Stimulated activated CD4-positive, alpha-beta T cell treated with anti-CD3 and anti-CD28 coated beads, Interleukin-1b, Interleukin-23, amount 100 ng/mL, for 24 hours (primary cell): ENCODE data around the gene CD300C.
"Not testable (repeated sequence)": the region's sequence is repeated elsewhere in the genome, so short reads cannot be mapped to it uniquely, and the experiment has no call there.

Experiments used
- DNase-seq, 4 experiments: peaks; one replicate each; pipeline ENCODE4 v3.0.0-alpha.2; 2020; ENCODE audit warnings: low read depth in 4 of 4, low spot score in 1 of 4

Gene CD300C

DNA sequence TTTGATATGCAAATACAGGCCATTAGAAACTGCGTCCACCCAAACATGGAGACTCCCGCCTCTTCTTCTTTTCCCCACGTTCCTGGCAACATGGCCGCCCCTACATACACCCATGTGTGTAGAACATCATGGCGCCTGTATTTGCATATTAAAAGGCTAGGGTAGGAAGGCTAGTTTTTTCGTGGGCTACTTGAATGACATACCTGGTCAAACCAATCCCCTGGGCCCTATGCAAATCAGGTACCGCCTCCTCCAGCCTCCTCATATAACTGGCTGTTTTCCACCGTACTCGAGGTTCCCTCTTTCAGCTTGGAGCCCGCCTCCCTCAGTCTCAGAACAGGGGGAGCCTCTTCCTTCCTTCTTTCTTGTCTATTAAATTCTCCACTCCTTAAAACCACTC is 13.8 kb downstream of the CD300C start:
- DNase-seq = no peak

GRCh38 chr17:74531231-74531761 is 14.6 kb downstream of the CD300C start, which contains the start of gene CD300LB:
CD300LB (minus strand) TSS chr17:74531475; CDS start chr17:74531350, 125 bp downstream.
- DNase-seq = no peak

DNA sequence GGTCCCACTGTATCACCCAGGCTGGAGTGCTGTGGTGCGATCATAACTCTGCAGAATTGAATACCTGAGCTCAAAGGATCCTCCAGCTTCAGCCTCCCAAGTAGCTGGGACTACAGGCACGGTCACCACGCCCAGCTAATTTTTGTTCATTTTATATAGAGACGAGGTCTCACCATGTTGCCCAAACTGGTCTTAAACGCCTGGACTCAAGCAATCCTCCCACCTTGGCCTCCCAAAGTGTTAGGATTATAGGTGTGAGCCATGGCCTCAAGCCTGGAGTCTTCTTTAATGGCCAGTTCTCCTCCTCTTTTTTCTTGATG is 15.1 kb downstream of the CD300C start:
- DNase-seq = no peak

DNA sequence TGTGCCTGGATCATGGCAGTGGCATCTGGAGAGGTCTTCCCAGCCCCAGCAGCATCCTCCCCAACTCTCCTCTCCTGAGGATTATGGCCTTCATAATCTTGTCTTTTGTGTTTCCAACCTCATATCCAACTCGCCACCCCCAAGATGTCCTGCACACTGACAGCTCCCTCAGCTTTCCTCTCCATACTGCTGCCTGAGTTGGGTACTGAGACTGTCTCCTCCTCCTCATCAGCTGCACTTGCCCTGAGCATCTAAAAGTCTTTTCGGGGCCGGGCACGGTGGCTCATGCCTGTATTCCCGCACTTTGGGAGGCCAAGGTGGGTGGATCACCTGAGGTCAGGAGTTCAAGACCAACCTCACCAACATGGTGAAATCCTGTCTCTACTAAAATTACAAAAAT is 16.7 kb downstream of the CD300C start:
- no peak for DNase-seq

DNA sequence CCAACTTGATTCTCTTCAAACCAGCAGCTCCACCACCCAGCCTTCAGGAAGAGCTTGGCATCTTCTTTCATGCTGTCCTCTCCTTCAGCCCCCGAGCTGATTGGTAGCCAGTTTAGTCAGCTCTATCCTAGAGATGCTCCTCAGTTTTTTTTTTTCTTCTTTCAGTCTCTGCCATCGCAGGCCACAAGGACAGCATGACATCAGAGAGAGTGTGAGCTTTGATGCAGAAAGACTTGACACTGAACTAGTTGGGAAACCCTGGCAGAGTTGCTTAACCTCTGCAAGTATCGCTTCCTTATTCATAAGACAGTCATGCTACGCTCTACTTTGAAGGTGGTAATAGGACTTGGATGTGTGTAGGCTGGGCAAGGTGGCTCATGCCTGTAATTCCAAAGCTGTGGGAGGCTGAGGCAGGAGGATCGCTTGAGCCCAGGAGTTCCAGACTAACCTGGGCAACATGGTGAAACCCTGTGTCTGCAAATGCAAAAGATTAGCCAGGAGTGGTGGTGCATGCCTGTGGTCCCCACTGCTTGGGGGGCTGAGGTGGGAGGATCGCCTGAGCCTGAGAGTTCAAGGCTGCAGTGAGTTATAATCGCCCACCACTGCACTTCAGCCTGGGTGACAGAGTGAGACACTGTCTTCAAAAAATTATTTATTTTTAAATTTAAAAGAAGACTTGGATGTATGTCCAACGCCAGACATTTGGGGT is 17.3 kb downstream of the CD300C start:
- no peak for DNase-seq

GRCh38 chr17:74527756-74528155 is 18.2 kb downstream of the CD300C start:
- DNase-seq = no peak

DNA sequence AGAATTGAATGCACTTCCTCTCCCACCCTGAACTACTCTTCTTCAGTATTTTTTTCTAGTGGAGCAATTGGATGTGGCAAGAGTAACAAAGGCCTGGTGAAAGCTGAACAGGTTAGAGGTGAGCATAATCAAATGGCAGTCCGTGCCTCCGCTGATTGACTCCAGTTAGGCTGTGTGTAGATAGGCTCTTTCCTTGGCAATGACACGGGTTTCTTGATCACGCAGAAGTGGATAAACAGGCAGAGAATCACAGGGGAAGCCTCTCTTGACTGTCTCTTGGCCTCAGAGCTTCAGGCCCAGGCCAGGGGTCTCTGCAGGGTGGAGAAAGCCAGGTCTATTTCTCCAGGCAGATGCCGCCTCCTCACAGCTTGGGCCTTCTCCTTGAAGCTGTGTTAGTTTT is 18.8 kb downstream of the CD300C start:
- no peak for DNase-seq

DNA sequence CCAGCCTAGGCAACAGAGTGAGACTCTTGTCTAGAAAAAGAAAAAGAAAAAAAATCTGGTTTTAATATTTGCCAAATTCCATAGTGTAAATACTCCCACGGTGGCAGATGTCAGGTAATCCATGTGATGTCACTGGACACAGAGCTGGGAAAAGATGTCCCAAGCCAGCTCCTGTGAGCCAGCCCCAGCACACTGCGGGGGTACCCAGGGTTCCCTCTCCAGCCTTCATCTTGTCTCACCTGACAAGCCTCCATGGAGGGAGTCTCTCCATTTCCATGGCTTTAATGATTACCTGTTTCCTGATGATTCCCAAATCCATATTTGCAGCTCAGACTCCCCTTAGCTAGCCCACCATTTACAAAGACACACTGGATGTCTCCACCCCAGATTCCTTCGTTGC is 19.2 kb downstream of the CD300C start:
- DNase-seq = no peak

DNA sequence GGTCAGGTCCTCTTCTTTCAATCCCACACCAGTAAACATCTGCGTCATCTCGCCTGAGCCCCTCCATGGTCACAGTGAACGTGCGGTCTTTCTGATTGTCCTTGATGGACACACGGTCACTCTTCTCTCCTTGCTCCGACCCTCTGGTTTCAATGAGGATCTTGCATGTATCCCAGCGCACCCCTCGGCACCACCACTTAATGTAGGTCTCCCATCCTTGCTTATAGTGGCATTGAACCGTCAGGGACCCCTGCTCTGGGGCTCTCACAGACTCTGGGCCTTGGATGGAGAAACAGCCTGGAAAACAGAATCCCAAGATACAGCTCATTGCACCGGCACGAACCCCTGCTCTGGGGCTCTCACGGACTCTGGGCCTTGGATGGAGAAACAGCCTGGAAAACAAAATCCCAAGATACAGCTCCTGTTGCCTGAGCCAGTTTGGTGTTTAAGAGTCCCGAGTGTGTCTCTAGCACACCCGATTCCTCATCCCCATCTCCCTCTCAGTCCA is 20.1 kb downstream of the CD300C start:
- DNase-seq = no peak

- no peak for DNase-seq
Observed at GRCh38 chr17:74525465-74525725, 20.5 kb downstream of the CD300C start.

DNA sequence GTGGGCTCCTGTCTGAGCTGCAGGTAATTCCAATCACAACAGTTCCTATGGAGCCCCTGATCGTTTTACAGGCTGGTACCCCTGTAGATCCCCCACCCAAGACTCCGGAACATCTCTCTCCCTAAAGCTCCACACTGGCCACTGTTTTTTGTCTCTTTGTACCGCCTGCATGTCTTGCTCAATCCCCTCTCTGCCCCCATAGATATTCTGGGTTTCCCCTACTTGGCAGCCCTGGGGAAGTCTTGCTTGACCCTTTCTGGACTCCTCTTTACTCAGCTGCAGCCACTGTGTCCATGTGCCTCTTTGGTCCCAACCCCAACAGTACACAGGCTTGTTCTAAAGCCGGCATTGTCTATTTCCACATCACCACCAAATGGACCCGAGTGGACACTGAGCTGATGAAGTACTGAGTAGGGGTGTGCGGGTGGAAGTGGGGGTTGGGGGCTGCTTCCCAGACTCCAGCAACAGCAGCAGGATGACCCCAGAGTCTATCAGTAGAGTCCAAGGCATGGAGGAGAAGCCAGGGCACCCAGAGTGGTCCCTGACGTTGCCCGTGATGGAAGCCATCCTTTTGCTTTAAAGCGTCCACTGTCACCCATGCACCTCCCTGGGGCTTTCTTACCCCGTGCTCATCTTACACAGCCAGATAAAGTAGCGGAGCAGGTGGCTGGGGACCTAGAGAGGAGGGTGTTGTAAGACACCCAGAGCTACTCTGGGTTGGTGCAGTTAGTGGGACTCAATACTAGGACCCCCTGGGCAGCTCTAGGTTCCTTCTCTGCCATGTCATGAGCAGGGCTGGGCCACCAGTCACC is 21.1 kb downstream of the CD300C start:
- DNase-seq = no peak

DNA sequence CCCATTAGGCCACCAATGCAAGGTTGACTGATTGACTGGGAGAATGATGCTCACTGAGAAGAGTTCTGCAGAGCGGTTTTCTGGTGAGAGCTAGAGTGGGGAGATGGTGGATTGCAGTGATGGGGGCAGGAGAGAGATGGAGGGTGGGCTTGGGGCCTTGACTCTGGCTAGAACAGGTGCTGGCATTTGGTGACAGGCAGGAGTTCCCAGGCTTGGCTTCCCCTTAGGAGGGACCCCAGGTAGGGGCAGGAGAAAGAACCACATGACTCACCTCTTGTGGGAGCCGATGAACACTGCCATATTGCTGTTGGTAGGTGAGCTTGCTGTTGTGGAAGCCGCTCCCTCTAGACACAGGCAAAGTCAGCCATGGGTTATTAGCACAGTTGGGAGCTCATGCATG is 22.6 kb downstream of the CD300C start:
- DNase-seq = no peak

DNA sequence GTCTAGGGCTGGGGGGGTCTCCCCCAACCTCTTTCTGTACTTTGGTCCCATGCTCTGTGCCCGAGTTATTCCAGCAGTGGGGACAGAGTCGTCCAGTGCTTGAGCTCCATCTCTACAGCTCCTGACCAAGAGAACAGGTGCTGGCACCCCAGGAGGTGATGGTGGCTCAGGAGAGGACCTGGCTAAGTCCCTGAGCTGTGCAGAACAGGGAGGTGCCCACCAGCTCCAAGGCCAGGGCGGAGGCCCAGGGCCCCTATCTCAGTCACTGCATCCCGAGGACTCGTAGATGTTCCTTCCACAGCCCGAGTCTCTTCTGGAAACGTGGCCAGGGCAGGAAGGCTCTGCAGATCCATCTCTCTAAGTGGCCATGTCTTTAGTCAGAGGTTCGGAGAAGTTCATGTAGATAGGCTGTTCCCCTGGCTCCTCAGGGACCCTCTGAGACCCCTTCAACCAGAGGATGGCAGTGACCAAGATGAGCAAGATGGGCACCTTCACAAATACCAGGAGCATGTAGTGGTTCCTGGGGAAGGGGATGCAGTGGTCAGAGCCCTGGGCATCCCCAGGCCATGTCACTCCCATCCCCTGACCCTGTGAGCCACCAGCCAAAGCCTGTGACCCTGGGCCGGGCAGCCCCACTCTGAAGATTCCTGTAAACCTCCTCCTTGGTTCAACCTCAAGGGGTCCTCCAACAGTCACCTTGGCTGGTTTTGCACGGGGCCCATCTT is 23.4 kb downstream of the CD300C start:
- DNase-seq = no peak

DNA sequence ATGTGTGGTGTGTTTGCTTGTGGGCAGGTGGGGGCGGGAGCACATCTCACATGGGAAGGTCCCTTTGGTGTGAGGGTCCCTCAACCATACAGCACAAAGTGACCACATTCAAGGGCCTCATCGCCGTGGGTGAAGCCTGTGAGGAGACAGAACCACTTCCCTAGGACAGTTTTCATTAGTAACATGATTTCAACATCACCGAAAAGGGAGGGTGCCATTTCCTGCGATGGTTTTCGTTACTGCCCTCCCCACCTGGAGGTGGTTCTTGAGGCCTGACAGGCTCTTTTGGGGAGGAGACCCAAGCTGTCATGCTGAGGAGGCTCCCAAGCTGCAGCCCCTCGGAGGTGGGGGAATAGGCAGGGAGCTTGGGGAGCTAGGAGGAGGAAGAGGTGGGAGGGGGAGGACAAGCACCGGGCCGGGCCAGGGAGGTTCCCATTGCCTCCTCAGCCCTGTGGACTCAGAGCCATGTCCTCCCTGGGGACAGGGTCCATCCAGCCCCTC is 24.2 kb downstream of the CD300C start:
- no peak for DNase-seq

GRCh38 chr17:74520790-74521480 is 25.0 kb downstream of the CD300C start:
- no peak for DNase-seq

GRCh38 chr17:74520016-74520434 is 25.9 kb downstream of the CD300C start:
- no peak for DNase-seq

DNA sequence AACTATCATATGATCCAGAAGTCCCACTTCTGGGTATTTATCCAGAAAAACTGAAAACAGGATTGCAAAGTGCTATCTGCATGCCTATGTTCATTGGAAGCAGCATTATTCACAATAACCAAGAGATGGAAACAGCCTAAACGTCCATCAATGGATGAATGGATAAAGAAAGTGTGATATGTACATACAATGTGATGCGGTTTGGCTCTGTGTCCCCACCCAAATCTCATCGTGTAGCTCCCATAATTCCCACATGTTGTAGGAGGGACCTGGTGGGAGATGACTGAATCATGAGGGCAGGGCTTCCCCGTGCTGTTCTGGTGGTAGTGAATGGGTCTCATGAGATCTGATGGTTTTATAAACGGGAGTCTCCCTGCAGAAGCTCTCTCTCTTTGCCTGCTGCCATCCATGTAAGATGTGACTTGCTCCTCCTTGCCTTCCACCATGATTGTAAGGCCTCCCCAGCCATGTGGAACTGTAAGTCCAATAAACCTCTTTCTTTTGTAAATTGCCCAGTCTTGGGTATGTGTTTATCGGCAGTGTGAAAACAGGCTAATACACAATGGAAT is 27.4 kb downstream of the CD300C start:
- DNase-seq = not testable (repeated sequence)

DNA sequence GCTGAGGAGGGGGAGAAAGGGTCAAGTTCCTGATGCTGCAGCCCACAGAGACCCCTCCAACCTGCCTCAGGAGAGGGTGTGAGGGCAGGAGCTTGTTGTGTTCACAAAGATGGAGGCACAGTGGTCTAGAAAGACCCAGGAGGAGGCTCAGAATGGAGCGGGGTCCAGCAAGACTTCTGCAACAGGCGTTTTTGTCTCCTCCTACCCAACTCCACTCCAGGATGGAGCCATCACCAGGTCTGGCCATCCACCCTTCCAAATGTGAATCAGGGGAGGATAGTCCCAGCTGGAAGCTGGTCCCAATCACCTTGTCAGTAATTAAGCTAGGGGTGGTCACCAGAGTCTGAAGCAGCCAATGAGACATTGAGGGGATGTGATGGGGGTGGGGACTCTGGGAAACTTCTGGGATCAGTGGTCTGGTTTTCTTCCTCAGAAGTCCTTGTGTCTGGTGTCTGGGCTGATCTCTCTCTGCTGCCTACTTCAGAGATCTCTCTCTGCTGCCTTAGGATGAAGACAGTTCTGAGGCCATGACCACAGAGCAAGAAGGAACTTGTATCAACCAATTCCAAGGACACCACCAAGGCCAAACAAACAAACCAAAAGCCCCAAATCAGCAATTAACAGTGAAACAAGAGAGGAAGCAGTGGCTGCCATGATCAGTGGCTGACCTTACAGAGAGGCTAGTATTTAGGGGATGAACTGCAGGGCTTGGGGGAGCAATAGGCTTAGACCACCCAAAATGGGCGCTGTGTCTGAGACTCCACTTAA is 29.2 kb downstream of the CD300C start:
- no peak for DNase-seq

DNA sequence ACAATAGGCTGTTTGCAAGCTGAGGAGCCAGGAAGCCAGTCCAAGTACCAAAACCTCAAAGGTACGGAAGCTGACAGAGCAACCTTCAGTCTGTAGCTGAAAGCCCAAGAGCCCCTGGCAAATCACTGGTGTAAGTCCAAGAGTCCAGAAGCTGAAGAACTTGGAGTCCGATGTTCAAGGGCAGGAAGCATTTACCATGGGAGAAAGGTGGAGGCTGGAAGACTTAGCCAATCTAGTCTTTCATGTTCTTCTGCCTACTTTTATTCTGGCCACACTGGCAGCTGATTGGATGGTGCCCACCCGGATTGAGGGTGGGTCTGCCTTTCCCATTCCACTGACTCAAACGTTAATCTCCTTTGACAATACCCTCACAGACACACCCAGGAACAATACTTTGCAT is 30.0 kb downstream of the CD300C start:
- DNase-seq = no peak
